Mucosa of rectum (tissue), 2 donors: Measurements from ENCODE around the gene ZDHHC12.
"Not testable (repeated sequence)": the region's sequence is repeated elsewhere in the genome, so short reads cannot be mapped to it uniquely, and the experiment has no call there.

ENCODE experiments used
- H3K27ac ChIP-seq, 2 donors: one replicate each; pipeline ENCODE4 v1.7.0; 2013; ENCODE audit warnings: inconsistent platforms in 2 of 2, low read depth in 2 of 2, low read length in 2 of 2
- H3K27me3 ChIP-seq, 2 donors: one replicate each; pipeline ENCODE4 v1.7.0; 2013; ENCODE audit warnings: low read length in 2 of 2; ENCODE audit not compliant: control insufficient read depth in 2 of 2, insufficient read depth in 2 of 2
- H3K36me3 ChIP-seq, 2 donors: one replicate each; pipeline ENCODE4 v1.7.0; 2013; ENCODE audit warnings: low read length in 2 of 2; ENCODE audit not compliant: control insufficient read depth in 2 of 2, insufficient read depth in 2 of 2
- H3K4me1 ChIP-seq, 2 donors: one replicate each; pipeline ENCODE4 v1.7.0; 2013; ENCODE audit warnings: low read length in 2 of 2, mild to moderate bottlenecking in 1 of 2; ENCODE audit not compliant: control insufficient read depth in 2 of 2, insufficient read depth in 2 of 2
- H3K4me3 ChIP-seq, 2 donors: one replicate each; pipeline ENCODE4 v1.7.0; 2013; ENCODE audit warnings: low read length in 2 of 2
- H3K9ac ChIP-seq, 2 donors: one replicate each; pipeline ENCODE4 v1.7.0; 2013; ENCODE audit warnings: low read length in 2 of 2, low read depth in 1 of 2, mild to moderate bottlenecking in 1 of 2
- H3K9me3 ChIP-seq, 2 donors: one replicate each; pipeline ENCODE4 v1.7.0; 2013; ENCODE audit warnings: low read length in 2 of 2; ENCODE audit not compliant: control insufficient read depth in 2 of 2
- donor health status: healthy.
- donor health status: Normal muscosa, but diverticular disease.

Gene ZDHHC12

DNA sequence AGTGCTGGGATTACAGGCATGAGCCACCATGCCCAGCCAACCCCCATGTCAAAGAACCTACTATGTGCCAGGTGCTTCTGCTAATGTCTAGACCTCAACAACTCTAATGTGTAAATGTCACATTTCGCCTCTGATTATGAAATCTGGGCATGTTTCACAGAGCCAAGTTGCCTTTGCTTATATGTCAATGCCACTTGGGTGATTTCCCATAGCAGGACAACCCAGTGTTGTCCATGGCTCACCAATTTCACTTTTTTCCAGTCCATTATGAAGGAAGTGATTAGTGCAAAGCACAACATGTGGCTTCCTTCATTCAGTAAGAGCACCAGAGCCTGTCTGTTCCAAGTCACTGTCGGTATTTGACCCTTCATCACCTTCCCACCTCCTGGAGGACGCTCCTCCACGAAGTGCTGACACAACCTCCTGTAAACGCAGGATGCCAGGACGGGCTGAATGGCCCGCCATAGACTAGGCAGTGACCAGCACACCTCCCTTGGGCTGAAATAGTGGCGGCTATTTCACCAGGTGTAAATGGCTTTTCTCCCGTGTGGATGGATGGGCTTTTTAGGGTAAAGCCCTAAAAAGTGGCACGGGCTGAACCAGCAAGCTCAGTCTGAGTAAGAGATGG lies 22.6 kb downstream of the ZDHHC12 start:
- Histone ChIP-seq H3K9me3 (no peaks in the 10 kb centered on the region), H3K9ac (no peak overlapping the region), H3K36me3 (peaks cover 0 to 7% of the 10 kb centered on the region in 2 donors), H3K4me3 (no peak overlapping the region), H3K27ac (no peak overlapping the region), H3K27me3 (no peaks in the 10 kb centered on the region), H3K4me1 (peaks cover 0 to 6% of the 10 kb centered on the region in 2 donors)

DNA sequence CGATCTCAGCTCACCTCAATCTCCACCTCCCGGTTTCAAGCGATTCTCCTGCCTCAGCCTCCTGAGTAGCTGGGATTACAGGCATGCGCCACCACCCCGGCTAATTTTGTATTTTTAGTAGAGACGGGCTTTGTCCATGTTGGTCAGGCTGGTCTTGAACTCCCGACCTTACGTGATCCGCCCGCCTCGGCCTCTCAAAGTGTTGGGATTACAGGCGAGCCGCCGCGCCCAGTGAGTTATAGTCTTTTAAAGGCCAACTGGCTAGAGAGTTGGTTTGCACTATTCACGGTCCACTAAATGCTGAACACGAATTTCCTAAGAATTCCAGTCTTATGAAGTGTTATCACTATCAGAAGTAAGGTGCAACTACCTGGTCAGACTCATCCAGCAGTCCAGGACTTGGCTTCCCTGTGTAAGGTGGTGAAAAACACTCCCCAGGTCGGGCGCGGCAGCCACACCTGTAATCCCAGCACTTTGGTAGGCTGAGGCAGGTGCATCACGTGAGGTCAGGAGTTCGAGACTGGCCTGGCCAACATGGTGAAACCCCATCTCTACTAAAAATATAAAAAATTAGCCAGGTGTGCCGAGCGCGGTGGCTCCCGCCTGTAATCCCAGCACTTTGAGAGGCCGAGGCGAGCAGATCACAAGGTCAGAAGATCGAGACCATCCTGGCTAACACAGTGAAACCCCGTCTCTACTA lies 24.7 kb downstream of the ZDHHC12 start:
- not testable (repeated sequence) for H3K27me3 ChIP-seq, H3K4me3 ChIP-seq, H3K9me3 ChIP-seq, H3K4me1 ChIP-seq, H3K27ac ChIP-seq, H3K9ac ChIP-seq
- H3K36me3 ChIP-seq: peaks cover 10 to 16% of the 10 kb centered on the region in 2 donors

GRCh38 chr9:128696923-128697707 lies 26.8 kb downstream of the ZDHHC12 start:
- H3K9me3 ChIP-seq: no peaks in the 10 kb centered on the region
- H3K36me3 ChIP-seq: peaks cover 29 to 37% of the 10 kb centered on the region in 2 donors
- no peaks in the 10 kb centered on the region for H3K27me3 ChIP-seq
- no peaks in the 10 kb centered on the region for H3K4me1 ChIP-seq
- no peak overlapping the region for H3K9ac ChIP-seq
- H3K4me3 ChIP-seq: no peak overlapping the region
- H3K27ac ChIP-seq: no peak overlapping the region

DNA sequence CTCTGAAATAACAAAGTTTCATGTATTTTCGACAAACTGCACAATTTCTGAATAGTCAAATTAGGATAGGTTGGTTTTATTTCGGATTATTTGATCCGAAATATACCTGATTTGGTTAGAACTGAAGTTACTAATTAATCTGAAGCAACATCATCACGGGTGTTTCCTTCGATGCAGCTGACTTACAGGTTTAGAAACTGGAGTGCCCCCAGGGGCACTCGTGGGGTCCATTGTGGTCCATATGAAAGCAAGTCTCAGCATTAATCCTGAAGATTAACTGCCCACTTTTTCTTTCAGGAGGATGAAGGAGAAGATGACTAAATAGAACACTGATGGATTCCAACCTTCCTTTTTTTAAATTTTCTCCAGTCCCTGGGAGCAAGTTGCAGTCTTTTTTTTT lies 29.6 kb downstream of the ZDHHC12 start:
- H3K36me3 ChIP-seq: peaks cover 37 to 44% of the 10 kb centered on the region in 2 donors
- no peaks in the 10 kb centered on the region for H3K9me3 ChIP-seq
- peaks cover 8 to 10% of the 10 kb centered on the region in 2 donors for H3K4me1 ChIP-seq
- H3K4me3 ChIP-seq: no peak overlapping the region
- H3K27me3 ChIP-seq: no peaks in the 10 kb centered on the region
- no peak overlapping the region for H3K9ac ChIP-seq
- no peak overlapping the region for H3K27ac ChIP-seq

DNA sequence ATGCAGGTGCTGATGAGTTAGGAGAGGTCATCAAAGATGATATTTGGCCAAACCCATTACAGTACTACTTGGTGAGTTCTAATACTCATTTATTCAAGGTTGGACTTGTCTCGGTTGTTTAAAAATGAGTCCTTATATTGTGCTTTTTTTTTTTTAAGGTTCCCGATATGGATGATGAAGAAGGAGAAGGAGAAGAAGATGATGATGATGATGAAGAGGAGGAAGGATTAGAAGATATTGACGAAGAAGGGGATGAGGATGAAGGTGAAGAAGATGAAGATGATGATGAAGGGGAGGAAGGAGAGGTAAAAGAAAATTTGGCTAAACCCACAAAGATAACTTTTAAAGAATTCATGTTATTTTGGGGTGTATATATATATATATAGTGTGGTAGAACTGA lies 30.2 kb downstream of the ZDHHC12 start:
- H3K36me3 ChIP-seq: peaks cover 37 to 44% of the 10 kb centered on the region in 2 donors
- not testable (repeated sequence) for H3K4me3 ChIP-seq, H3K4me1 ChIP-seq, H3K9ac ChIP-seq, H3K27ac ChIP-seq, H3K9me3 ChIP-seq, H3K27me3 ChIP-seq

DNA sequence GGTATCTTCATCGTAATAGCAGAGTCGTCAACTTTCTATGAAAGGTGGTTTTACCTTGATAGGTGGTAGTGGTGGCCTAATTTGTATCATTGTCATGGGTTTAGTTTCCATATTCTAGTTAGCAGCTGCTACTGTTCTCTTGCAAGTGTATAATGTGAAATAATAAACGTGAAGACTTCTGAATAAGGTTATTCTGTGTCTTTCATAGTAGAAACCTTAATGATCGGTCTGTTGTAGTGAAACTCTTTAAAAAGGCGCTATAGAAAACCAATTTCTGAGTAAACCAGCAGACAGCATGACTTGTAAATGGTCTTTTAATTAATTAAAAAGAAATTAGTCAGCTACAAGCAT lies 33.3 kb downstream of the ZDHHC12 start:
- Histone ChIP-seq H3K27ac (peak overlapping the region; percentile 25 to 32), H3K36me3 (peaks cover 33% of the 10 kb centered on the region in 2 donors), H3K27me3 (no peaks in the 10 kb centered on the region), H3K4me3 (peak overlapping the region; percentile 65 to 89), H3K9ac (peak overlapping the region; percentile 72 to 82), H3K9me3 (no peaks in the 10 kb centered on the region), H3K4me1 (peaks cover 24 to 26% of the 10 kb centered on the region in 2 donors)

DNA sequence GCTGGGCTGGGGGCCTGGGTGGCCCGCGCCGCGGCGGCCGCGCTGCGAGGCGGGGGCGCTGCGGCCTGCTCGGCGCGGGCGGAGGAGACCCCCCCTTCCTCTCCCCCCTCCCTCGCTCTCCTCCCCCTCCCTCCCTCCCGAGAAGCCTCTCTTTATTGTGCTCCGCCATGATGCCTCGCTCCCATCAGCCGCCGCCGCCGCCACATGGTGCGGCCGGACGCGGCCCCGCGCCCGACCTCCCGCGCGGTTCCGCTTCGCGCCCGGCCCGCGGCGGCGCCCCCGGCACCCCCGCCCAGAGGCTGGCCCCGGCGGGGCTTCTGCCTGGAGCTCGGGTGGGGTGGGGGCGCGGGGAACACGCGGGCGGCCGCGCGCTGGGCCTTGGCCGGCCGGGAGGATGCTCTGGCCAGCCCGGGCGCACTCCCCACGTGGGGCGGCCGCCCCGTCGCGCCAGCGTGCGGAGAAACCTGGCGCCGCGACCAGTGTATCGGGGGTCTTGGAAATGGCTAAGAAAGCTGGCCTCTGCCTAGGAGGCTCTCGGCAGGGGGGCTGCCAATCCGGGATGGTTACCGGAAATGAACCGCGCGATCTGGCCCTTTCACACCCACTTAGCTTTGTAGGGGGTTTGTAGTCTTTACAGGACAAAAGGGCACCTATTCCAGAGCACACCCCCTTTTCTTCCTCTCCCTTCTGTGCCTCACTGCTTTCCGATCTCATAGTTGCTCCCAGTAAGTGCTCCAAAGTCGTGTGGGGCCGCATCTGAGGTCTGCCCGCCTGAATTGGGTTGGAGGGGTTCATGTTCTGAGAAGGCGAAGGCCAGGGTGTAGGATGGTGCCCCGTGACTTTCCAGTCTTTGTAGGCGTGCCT lies 33.9 kb downstream of the ZDHHC12 start:
- Histone ChIP-seq H3K9me3 (no peaks in the 10 kb centered on the region), H3K27ac (peak overlapping the region; percentile 25 to 32), H3K9ac (peak overlapping the region; percentile 72 to 82), H3K36me3 (peaks cover 30% of the 10 kb centered on the region in 2 donors), H3K4me3 (peak overlapping the region; percentile 65 to 89), H3K27me3 (no peaks in the 10 kb centered on the region), H3K4me1 (peaks cover 29 to 32% of the 10 kb centered on the region in 2 donors)

DNA sequence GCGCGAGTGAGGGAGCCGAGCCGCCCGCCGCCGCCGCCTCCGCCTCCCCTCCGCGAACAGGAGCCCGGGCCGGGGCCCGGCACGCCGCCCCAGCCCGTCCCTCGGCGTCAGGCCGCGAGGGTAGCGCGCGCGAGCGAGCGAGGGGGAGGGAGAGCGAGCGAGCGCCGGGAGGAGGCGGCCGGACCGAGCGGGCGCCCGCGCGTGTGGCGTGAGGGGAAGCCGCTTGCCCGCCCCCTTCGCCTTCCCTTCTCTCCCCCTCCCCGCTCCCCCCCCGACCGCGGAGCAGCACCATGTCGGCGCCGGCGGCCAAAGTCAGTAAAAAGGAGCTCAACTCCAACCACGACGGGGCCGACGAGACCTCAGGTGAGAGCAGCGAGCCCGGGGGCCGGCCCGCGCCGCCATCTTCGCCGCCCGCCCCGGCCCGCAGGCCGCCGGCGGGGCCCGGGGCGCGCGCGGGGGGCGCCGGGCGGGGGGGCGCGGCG lies 34.6 kb downstream of the ZDHHC12 start:
- Histone ChIP-seq H3K4me3 (peak overlapping the region; percentile 20 to 70), H3K36me3 (peaks cover 28 to 29% of the 10 kb centered on the region in 2 donors), H3K9ac (peak overlapping the region in 1 of 2 donors; percentile 77), H3K9me3 (no peaks in the 10 kb centered on the region), H3K4me1 (peaks cover 36 to 39% of the 10 kb centered on the region in 2 donors), H3K27me3 (no peaks in the 10 kb centered on the region), H3K27ac (peak overlapping the region; percentile 81 to 92)

- Histone ChIP-seq H3K9ac (peak within 1 kb of the TSS; percentile 73 to 82), H3K4me1 (peaks cover 36 to 39% of the 10 kb centered on the region in 2 donors), H3K4me3 (peak within 1 kb of the TSS; percentile 70 to 89), H3K9me3 (no peaks in the 10 kb centered on the region), H3K27ac (peak within 1 kb of the TSS; percentile 84 to 92), H3K36me3 (peaks cover 21 to 23% of the 10 kb centered on the region in 2 donors), H3K27me3 (no peaks in the 10 kb centered on the region)
Measured at GRCh38 chr9:128688501-128689292, 35.2 kb downstream of the ZDHHC12 start, which contains the start of gene SET. Gene SET (plus strand): TSS chr9:128689222. CDS start chr9:128689583, 361 bp downstream.
